Measurements from ENCODE around the gene SVIL.

The SVIL gene

GRCh38 chr10:29603223-29603896 is 31.4 kb downstream of the SVIL start:
- Histone ChIP-seq H3K27ac (no peak overlapping the region), H3K4me2 (no peak overlapping the region), H4K20me1 (ENCODE audit: insufficient read depth) (no peaks in the 10 kb centered on the region), H3K4me3 (IDR thresholded peaks at IDR 0.05; ENCODE audit: insufficient read depth, low read depth, low read length) (no peak overlapping the region), H3K36me3 (ENCODE audit: insufficient read depth) (no peaks in the 10 kb centered on the region), H3K27me3 (ENCODE audit: insufficient read depth, low read depth) (no peaks in the 10 kb centered on the region), H3K4me1 (ENCODE audit: low read depth, poor library complexity, severe bottlenecking) (no peaks in the 10 kb centered on the region), H3K9ac (no peak overlapping the region), H3K79me2 (ENCODE audit: insufficient read depth, low read depth) (no peaks in the 10 kb centered on the region), H2AFZ (ENCODE audit: low read depth) (no peak overlapping the region)
- no peak for TF ChIP-seq CTCF (conservative IDR thresholded peaks at IDR 0.05; ENCODE audit: low read depth, low read length)

- Histone ChIP-seq H3K27ac (no peak overlapping the region), H2AFZ (ENCODE audit: low read depth) (no peak overlapping the region)
Observed at GRCh38 chr10:29600821-29601220, 34.0 kb downstream of the SVIL start.

GRCh38 chr10:29600067-29600466 is 34.7 kb downstream of the SVIL start:
- TF ChIP-seq CTCF (conservative IDR thresholded peaks at IDR 0.05; ENCODE audit: low read depth, low read length): no peak
- no peak overlapping the region for H3K9ac ChIP-seq
- H3K4me2 ChIP-seq: no peak overlapping the region
- H3K27me3 ChIP-seq (ENCODE audit: insufficient read depth, low read depth): no peaks in the 10 kb centered on the region
- H4K20me1 ChIP-seq (ENCODE audit: insufficient read depth): no peaks in the 10 kb centered on the region
- H2AFZ ChIP-seq (ENCODE audit: low read depth): no peak overlapping the region
- no peak overlapping the region for H3K27ac ChIP-seq
- H3K36me3 ChIP-seq (ENCODE audit: insufficient read depth): no peaks in the 10 kb centered on the region
- no peaks in the 10 kb centered on the region for H3K4me1 ChIP-seq (ENCODE audit: low read depth, poor library complexity, severe bottlenecking)
- no peaks in the 10 kb centered on the region for H3K79me2 ChIP-seq (ENCODE audit: insufficient read depth, low read depth)
- no peak overlapping the region for H3K4me3 ChIP-seq (IDR thresholded peaks at IDR 0.05; ENCODE audit: insufficient read depth, low read depth, low read length)

More at GRCh38 chr10:29600821-29601220, 34.0 kb downstream of the SVIL start:
- no peaks in the 10 kb centered on the region for H3K4me1 ChIP-seq (ENCODE audit: low read depth, poor library complexity, severe bottlenecking)
- no peak overlapping the region for H3K9ac ChIP-seq
- H3K27me3 ChIP-seq (ENCODE audit: insufficient read depth, low read depth): no peaks in the 10 kb centered on the region
- no peaks in the 10 kb centered on the region for H3K79me2 ChIP-seq (ENCODE audit: insufficient read depth, low read depth)
- H3K4me2 ChIP-seq: no peak overlapping the region
- TF ChIP-seq CTCF (conservative IDR thresholded peaks at IDR 0.05; ENCODE audit: low read depth, low read length): no peak
- no peak overlapping the region for H3K4me3 ChIP-seq (IDR thresholded peaks at IDR 0.05; ENCODE audit: insufficient read depth, low read depth, low read length)
- no peaks in the 10 kb centered on the region for H3K36me3 ChIP-seq (ENCODE audit: insufficient read depth)
- H4K20me1 ChIP-seq (ENCODE audit: insufficient read depth): no peaks in the 10 kb centered on the region

- H3K4me2 ChIP-seq: no peak overlapping the region
- no peaks in the 10 kb centered on the region for H3K4me1 ChIP-seq (ENCODE audit: low read depth, poor library complexity, severe bottlenecking)
- no peak for TF ChIP-seq CTCF (conservative IDR thresholded peaks at IDR 0.05; ENCODE audit: low read depth, low read length)
- H3K27me3 ChIP-seq (ENCODE audit: insufficient read depth, low read depth): no peaks in the 10 kb centered on the region
- no peak overlapping the region for H2AFZ ChIP-seq (ENCODE audit: low read depth)
- H3K9ac ChIP-seq: no peak overlapping the region
- H3K79me2 ChIP-seq (ENCODE audit: insufficient read depth, low read depth): no peaks in the 10 kb centered on the region
- H4K20me1 ChIP-seq (ENCODE audit: insufficient read depth): no peaks in the 10 kb centered on the region
- H3K4me3 ChIP-seq (IDR thresholded peaks at IDR 0.05; ENCODE audit: insufficient read depth, low read depth, low read length): no peak overlapping the region
- no peaks in the 10 kb centered on the region for H3K36me3 ChIP-seq (ENCODE audit: insufficient read depth)
- H3K27ac ChIP-seq: no peak overlapping the region
Observed at GRCh38 chr10:29598851-29599311, 35.9 kb downstream of the SVIL start.
